ENCODE measurements around the gene CRAT.

GRCh38 chr9:129077236-129077635, 33.4 kb downstream of the CRAT start:
- TF ChIP-seq REST (IDR thresholded peaks at IDR 0.05; ENCODE audit: insufficient read depth in 1 of 2, low read depth in 2 of 2, low read length in 1 of 2) (no peak), CTCF (IDR thresholded peaks at IDR 0.05) (no peak)
